GM21825 (cell line): ENCODE measurements around the gene PIGP.
"Not testable (repeated sequence)": the region's sequence is repeated elsewhere in the genome, so short reads cannot be mapped to it uniquely, and the experiment has no call there.

Experiments
- ATAC-seq: cut with Tn5 transposase; IDR thresholded peaks from one replicate; pipeline ENCODE4 v1.9.1; 2021; ENCODE audit warnings: mild to moderate bottlenecking, moderate library complexity; ENCODE audit not compliant: unreplicated experiment

Gene PIGP

GRCh38 chr21:37072988-37073416 lies at the start of gene PIGP, which contains the start of gene TTC3:
Gene PIGP, minus strand, starts transcription at chr21:37073071. Its CDS starts 556 bp downstream, at chr21:37072515.
Gene TTC3, plus strand, starts transcription at chr21:37073254. Its CDS starts 14,004 bp downstream, at chr21:37087258.
- ATAC-seq = peak; percentile 64

- ATAC-seq = no peak
Measured at GRCh38 chr21:37119421-37120218, 46.7 kb upstream of the PIGP start.

GRCh38 chr21:37118187-37118826 lies 45.4 kb upstream of the PIGP start:
- no peak for ATAC-seq

GRCh38 chr21:37117204-37117603 lies 44.3 kb upstream of the PIGP start:
- ATAC-seq = no peak

- ATAC-seq = not testable (repeated sequence)
Measured at GRCh38 chr21:37116459-37116858, 43.6 kb upstream of the PIGP start.

GRCh38 chr21:37114301-37114700 lies 41.4 kb upstream of the PIGP start:
- ATAC-seq = not testable (repeated sequence)

GRCh38 chr21:37111029-37111428 lies 38.2 kb upstream of the PIGP start:
- not testable (repeated sequence) for ATAC-seq

GRCh38 chr21:37106998-37107397 lies 34.1 kb upstream of the PIGP start:
- no peak for ATAC-seq

- not testable (repeated sequence) for ATAC-seq
Measured at GRCh38 chr21:37102746-37103145, 29.9 kb upstream of the PIGP start.

- no peak for ATAC-seq
Measured at GRCh38 chr21:37101384-37101783, 28.5 kb upstream of the PIGP start.

GRCh38 chr21:37100316-37100715 lies 27.4 kb upstream of the PIGP start:
- ATAC-seq = no peak

- no peak for ATAC-seq
Measured at GRCh38 chr21:37098751-37099150, 25.9 kb upstream of the PIGP start.

GRCh38 chr21:37095821-37096220 lies 22.9 kb upstream of the PIGP start:
- no peak for ATAC-seq

- no peak for ATAC-seq
Measured at GRCh38 chr21:37093977-37094376, 21.1 kb upstream of the PIGP start.

GRCh38 chr21:37088186-37088735 lies 15.4 kb upstream of the PIGP start:
- ATAC-seq = no peak

GRCh38 chr21:37087188-37087587 lies 14.3 kb upstream of the PIGP start:
- no peak for ATAC-seq

- ATAC-seq = no peak
Measured at GRCh38 chr21:37085726-37086125, 12.9 kb upstream of the PIGP start.

GRCh38 chr21:37082856-37083528 lies 10.1 kb upstream of the PIGP start:
- no peak for ATAC-seq

GRCh38 chr21:37082375-37082774 lies 9.5 kb upstream of the PIGP start:
- ATAC-seq = no peak

- ATAC-seq = no peak
Measured at GRCh38 chr21:37079211-37079824, 6.4 kb upstream of the PIGP start.

- ATAC-seq = no peak
Measured at GRCh38 chr21:37077403-37077802, 4.5 kb upstream of the PIGP start.
